Karpas-422 (cell line): ENCODE measurements around the gene SAXO1. TPM values are rescaled to one million over a fixed set of nuclear protein-coding genes. Genes with fewer than 3 reads are reported as not detected.

Experiments
- DNase-seq: peaks from one replicate; pipeline ENCODE4 v3.0.0-alpha.2; 2015
- H2AFZ ChIP-seq: fragments of 200-600 bp; sonication (generic); 2 replicates; pipeline ENCODE4 v1.6.1; 2014; ENCODE audit warnings: antibody characterized with exemption, low read length, mixed read lengths
- H3K27ac ChIP-seq: fragments of 200-600 bp; sonication (generic); 2 replicates; pipeline ENCODE4 v1.5.1; 2014; ENCODE audit warnings: mild to moderate bottlenecking, low read length, moderate library complexity
- H3K27me3 ChIP-seq: fragments of 200-600 bp; sonication (generic); 2 replicates; pipeline ENCODE4 v1.6.1; 2014; ENCODE audit warnings: low read length, mixed read lengths
- H3K36me3 ChIP-seq: fragments of 200-600 bp; sonication (generic); 2 replicates; pipeline ENCODE4 v1.6.1; 2014; ENCODE audit warnings: low read length, mixed read lengths; ENCODE audit not compliant: insufficient read depth
- H3K4me1 ChIP-seq: fragments of 200-600 bp; sonication (generic); 2 replicates; pipeline ENCODE4 v1.6.1; 2014; ENCODE audit warnings: mild to moderate bottlenecking, low read length, mixed read lengths
- H3K4me2 ChIP-seq: fragments of 200-600 bp; sonication (generic); 2 replicates; pipeline ENCODE4 v1.6.1; 2014; ENCODE audit warnings: low read length, low read depth, mild to moderate bottlenecking; ENCODE audit not compliant: poor library complexity, severe bottlenecking
- H3K4me3 ChIP-seq: fragments of 200-600 bp; sonication (generic); 2 replicates; pipeline ENCODE4 v1.5.1; 2014; ENCODE audit warnings: mild to moderate bottlenecking, antibody characterized with exemption, low read length, mixed read lengths
- H3K79me2 ChIP-seq: fragments of 200-600 bp; sonication (generic); 2 replicates; pipeline ENCODE4 v1.6.1; 2014; ENCODE audit warnings: mild to moderate bottlenecking, low read length, mixed read lengths
- H3K9ac ChIP-seq: fragments of 200-600 bp; sonication (generic); 2 replicates; pipeline ENCODE4 v1.6.0; 2014; ENCODE audit warnings: low read length
- H3K9me2 ChIP-seq: fragments of 200-600 bp; sonication (generic), shearing (Covaris generic); replicated peaks from 2 replicates; pipeline ENCODE4 v1.6.0; 2014; ENCODE audit warnings: mild to moderate bottlenecking, low read length, moderate library complexity; ENCODE audit not compliant: insufficient read depth
- H3K9me3 ChIP-seq: fragments of 300-700, 200-600 bp; sonication (generic); 2 replicates; pipeline ENCODE4 v1.6.1; 2014; ENCODE audit warnings: low read length, mixed read lengths
- H4K20me1 ChIP-seq: fragments of 200-600 bp; sonication (generic); 2 replicates; pipeline ENCODE4 v1.6.1; 2014; ENCODE audit warnings: mild to moderate bottlenecking, antibody characterized with exemption, low read length, low read depth; ENCODE audit not compliant: insufficient read depth
- total RNA-seq: library from RNA; depleted of rRNA; stranded (reverse); fragments of >200 nt; shearing (Covaris generic); gene quantifications from 2 replicates; pipeline ENCODE4 v1.2.3, GENCODE V29; 2014; ENCODE audit warnings: low replicate concordance

Gene SAXO1
- total RNA-seq, 1 experiment from 2014 or later, result not detected

GRCh38 chr9:19020886-19021455 lies 12.0 kb downstream of the SAXO1 start:
- Histone ChIP-seq H3K4me1 (no peaks in the 10 kb centered on the region), H3K9me2 (no peaks in the 10 kb centered on the region), H3K36me3 (no peaks in the 10 kb centered on the region), H3K27me3 (no peaks in the 10 kb centered on the region), H4K20me1 (no peaks in the 10 kb centered on the region), H3K27ac (no peak overlapping the region), H3K4me3 (no peak overlapping the region), H3K9me3 (no peaks in the 10 kb centered on the region; the same call in 1 of the 2 replicates), H3K79me2 (no peaks in the 10 kb centered on the region), H3K9ac (no peak overlapping the region), H2AFZ (no peak overlapping the region), H3K4me2 (no peak overlapping the region)
- DNase-seq, result no peak

GRCh38 chr9:19018201-19018600 lies 14.8 kb downstream of the SAXO1 start:
- H3K4me1 ChIP-seq, result no peaks in the 10 kb centered on the region

GRCh38 chr9:19009391-19009965 lies 23.5 kb downstream of the SAXO1 start:
- H3K4me1 ChIP-seq, result no peaks in the 10 kb centered on the region
- no peak overlapping the region for H3K27ac ChIP-seq
- no peaks in the 10 kb centered on the region for H3K79me2 ChIP-seq
- no peaks in the 10 kb centered on the region for H3K27me3 ChIP-seq
- H3K9me2 ChIP-seq, result no peaks in the 10 kb centered on the region
- H3K4me2 ChIP-seq, result no peak overlapping the region
- no peaks in the 10 kb centered on the region for H4K20me1 ChIP-seq
- DNase-seq, result no peak
- no peak overlapping the region for H3K9ac ChIP-seq
- H3K36me3 ChIP-seq, result no peaks in the 10 kb centered on the region
- H2AFZ ChIP-seq, result no peak overlapping the region
- H3K4me3 ChIP-seq, result no peak overlapping the region
- H3K9me3 ChIP-seq, result no peaks in the 10 kb centered on the region

More at GRCh38 chr9:19018201-19018600, 14.8 kb downstream of the SAXO1 start:
- no peak overlapping the region for H2AFZ ChIP-seq
- H3K36me3 ChIP-seq, result no peaks in the 10 kb centered on the region
- H3K4me3 ChIP-seq, result no peak overlapping the region
- H3K9ac ChIP-seq, result no peak overlapping the region
- no peaks in the 10 kb centered on the region for H3K9me2 ChIP-seq
- H3K27ac ChIP-seq, result no peak overlapping the region
- no peaks in the 10 kb centered on the region; the same call in 1 of the 2 replicates for H3K9me3 ChIP-seq
- no peaks in the 10 kb centered on the region for H3K27me3 ChIP-seq
- H4K20me1 ChIP-seq, result no peaks in the 10 kb centered on the region
- peak; percentile 29 for DNase-seq
- no peak overlapping the region for H3K4me2 ChIP-seq
- H3K79me2 ChIP-seq, result no peaks in the 10 kb centered on the region

GRCh38 chr9:19000133-19000532 lies 32.9 kb downstream of the SAXO1 start:
- Histone ChIP-seq H3K9ac (no peak overlapping the region), H4K20me1 (no peaks in the 10 kb centered on the region), H2AFZ (no peak overlapping the region), H3K79me2 (no peaks in the 10 kb centered on the region), H3K27ac (no peak overlapping the region), H3K36me3 (no peaks in the 10 kb centered on the region), H3K9me2 (no peaks in the 10 kb centered on the region), H3K4me3 (no peak overlapping the region), H3K9me3 (no peaks in the 10 kb centered on the region), H3K27me3 (no peaks in the 10 kb centered on the region), H3K4me1 (no peaks in the 10 kb centered on the region), H3K4me2 (no peak overlapping the region)
- no peak for DNase-seq

- no peak for DNase-seq
- no peaks in the 10 kb centered on the region for H3K27me3 ChIP-seq
- H3K9me2 ChIP-seq, result no peaks in the 10 kb centered on the region
- H3K4me1 ChIP-seq, result no peaks in the 10 kb centered on the region
- H2AFZ ChIP-seq, result no peak overlapping the region
- no peaks in the 10 kb centered on the region for H3K36me3 ChIP-seq
- no peaks in the 10 kb centered on the region for H4K20me1 ChIP-seq
- H3K4me3 ChIP-seq, result no peak overlapping the region
- no peaks in the 10 kb centered on the region for H3K79me2 ChIP-seq
- no peak overlapping the region for H3K27ac ChIP-seq
- H3K9me3 ChIP-seq, result no peaks in the 10 kb centered on the region
- no peak overlapping the region for H3K4me2 ChIP-seq
- no peak overlapping the region for H3K9ac ChIP-seq
Measured at GRCh38 chr9:18999173-18999785, 33.7 kb downstream of the SAXO1 start.

GRCh38 chr9:18997151-18997550 lies 35.9 kb downstream of the SAXO1 start:
- Histone ChIP-seq H3K4me2 (no peak overlapping the region), H4K20me1 (no peaks in the 10 kb centered on the region), H3K79me2 (no peaks in the 10 kb centered on the region), H3K9me2 (no peaks in the 10 kb centered on the region), H3K9ac (no peak overlapping the region), H3K4me3 (no peak overlapping the region), H3K27ac (no peak overlapping the region), H3K9me3 (no peaks in the 10 kb centered on the region), H3K4me1 (no peaks in the 10 kb centered on the region), H3K27me3 (no peaks in the 10 kb centered on the region), H3K36me3 (no peaks in the 10 kb centered on the region), H2AFZ (no peak overlapping the region)
- peak; percentile 4 for DNase-seq

GRCh38 chr9:18996211-18996610 lies 36.8 kb downstream of the SAXO1 start:
- no peak overlapping the region for H3K9ac ChIP-seq
- no peaks in the 10 kb centered on the region for H3K36me3 ChIP-seq
- H3K9me3 ChIP-seq, result no peaks in the 10 kb centered on the region
- H3K79me2 ChIP-seq, result no peaks in the 10 kb centered on the region
- H3K4me2 ChIP-seq, result no peak overlapping the region
- no peak for DNase-seq
- H3K27ac ChIP-seq, result no peak overlapping the region
- H2AFZ ChIP-seq, result no peak overlapping the region
- no peak overlapping the region for H3K4me3 ChIP-seq
- no peaks in the 10 kb centered on the region for H3K4me1 ChIP-seq
- no peaks in the 10 kb centered on the region for H4K20me1 ChIP-seq
- H3K9me2 ChIP-seq, result no peaks in the 10 kb centered on the region
- H3K27me3 ChIP-seq, result no peaks in the 10 kb centered on the region

GRCh38 chr9:18994263-18994916 lies 38.6 kb downstream of the SAXO1 start:
- Histone ChIP-seq H3K36me3 (no peaks in the 10 kb centered on the region), H3K27ac (no peak overlapping the region), H3K9ac (no peak overlapping the region), H2AFZ (no peak overlapping the region), H3K4me2 (no peak overlapping the region), H3K27me3 (no peaks in the 10 kb centered on the region), H4K20me1 (no peaks in the 10 kb centered on the region), H3K4me1 (no peaks in the 10 kb centered on the region), H3K9me2 (no peaks in the 10 kb centered on the region), H3K4me3 (no peak overlapping the region), H3K79me2 (no peaks in the 10 kb centered on the region), H3K9me3 (no peaks in the 10 kb centered on the region)
- peak; percentile 25 for DNase-seq
